ENCODE measurements around the gene SERPINB2.

DNA sequence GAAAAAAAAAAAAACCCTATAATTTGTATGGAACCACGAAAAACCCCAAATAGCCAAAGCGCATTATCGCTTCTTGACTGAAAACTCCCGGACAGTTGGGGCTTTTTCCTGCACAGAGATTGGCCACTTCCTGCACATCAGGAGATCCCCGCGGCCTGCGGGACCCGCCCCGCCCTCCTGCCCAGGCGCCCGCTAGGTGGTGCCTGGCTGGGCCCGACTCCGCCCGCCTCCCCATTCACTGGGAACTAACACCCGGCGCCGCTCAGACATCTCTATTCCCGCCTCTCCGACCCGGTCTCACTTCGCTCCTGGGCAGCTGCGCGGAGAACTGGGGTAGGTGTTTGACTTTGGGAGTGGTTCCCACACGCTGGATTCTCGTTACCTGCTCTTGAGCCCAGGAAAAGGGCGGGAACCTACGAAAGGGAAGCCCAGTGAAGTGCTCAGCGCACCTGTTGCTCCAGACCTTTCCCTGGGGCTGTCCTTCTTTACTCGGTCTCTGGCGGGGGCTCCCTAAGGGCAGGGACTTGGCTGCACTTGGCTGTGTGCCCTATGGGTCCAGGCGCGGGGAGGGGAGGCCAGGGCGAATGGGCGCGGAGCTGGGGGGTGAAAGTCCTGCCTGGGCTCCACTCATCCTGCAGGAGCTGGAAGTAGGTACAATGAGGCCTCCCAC, 61.7 kb downstream of the SERPINB2 start, which contains the start of gene HMSD:
- TF ChIP-seq, protein P1, sequence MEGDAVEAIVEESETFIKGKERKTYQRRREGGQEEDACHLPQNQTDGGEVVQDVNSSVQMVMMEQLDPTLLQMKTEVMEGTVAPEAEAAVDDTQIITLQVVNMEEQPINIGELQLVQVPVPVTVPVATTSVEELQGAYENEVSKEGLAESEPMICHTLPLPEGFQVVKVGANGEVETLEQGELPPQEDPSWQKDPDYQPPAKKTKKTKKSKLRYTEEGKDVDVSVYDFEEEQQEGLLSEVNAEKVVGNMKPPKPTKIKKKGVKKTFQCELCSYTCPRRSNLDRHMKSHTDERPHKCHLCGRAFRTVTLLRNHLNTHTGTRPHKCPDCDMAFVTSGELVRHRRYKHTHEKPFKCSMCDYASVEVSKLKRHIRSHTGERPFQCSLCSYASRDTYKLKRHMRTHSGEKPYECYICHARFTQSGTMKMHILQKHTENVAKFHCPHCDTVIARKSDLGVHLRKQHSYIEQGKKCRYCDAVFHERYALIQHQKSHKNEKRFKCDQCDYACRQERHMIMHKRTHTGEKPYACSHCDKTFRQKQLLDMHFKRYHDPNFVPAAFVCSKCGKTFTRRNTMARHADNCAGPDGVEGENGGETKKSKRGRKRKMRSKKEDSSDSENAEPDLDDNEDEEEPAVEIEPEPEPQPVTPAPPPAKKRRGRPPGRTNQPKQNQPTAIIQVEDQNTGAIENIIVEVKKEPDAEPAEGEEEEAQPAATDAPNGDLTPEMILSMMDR (IDR thresholded peaks at IDR 0.05; ENCODE audit: low read depth, low read length): no peak
- TF ChIP-seq EZH2phosphoT487 (IDR thresholded peaks at IDR 0.05; ENCODE audit: low read depth): no peak
